Mucosa of rectum (tissue), 2 donors: ENCODE data around the gene PCNX1.
"Not testable (repeated sequence)": the region's sequence is repeated elsewhere in the genome, so short reads cannot be mapped to it uniquely, and the experiment has no call there.

Experiments used
- H3K27ac ChIP-seq, 2 donors: one replicate each; pipeline ENCODE4 v1.7.0; 2013; ENCODE audit warnings: inconsistent platforms in 2 of 2, low read depth in 2 of 2, low read length in 2 of 2
- H3K27me3 ChIP-seq, 2 donors: one replicate each; pipeline ENCODE4 v1.7.0; 2013; ENCODE audit warnings: low read length in 2 of 2; ENCODE audit not compliant: control insufficient read depth in 2 of 2, insufficient read depth in 2 of 2
- H3K36me3 ChIP-seq, 2 donors: one replicate each; pipeline ENCODE4 v1.7.0; 2013; ENCODE audit warnings: low read length in 2 of 2; ENCODE audit not compliant: control insufficient read depth in 2 of 2, insufficient read depth in 2 of 2
- H3K4me1 ChIP-seq, 2 donors: one replicate each; pipeline ENCODE4 v1.7.0; 2013; ENCODE audit warnings: low read length in 2 of 2, mild to moderate bottlenecking in 1 of 2; ENCODE audit not compliant: control insufficient read depth in 2 of 2, insufficient read depth in 2 of 2
- H3K4me3 ChIP-seq, 2 donors: one replicate each; pipeline ENCODE4 v1.7.0; 2013; ENCODE audit warnings: low read length in 2 of 2
- H3K9ac ChIP-seq, 2 donors: one replicate each; pipeline ENCODE4 v1.7.0; 2013; ENCODE audit warnings: low read length in 2 of 2, low read depth in 1 of 2, mild to moderate bottlenecking in 1 of 2
- H3K9me3 ChIP-seq, 2 donors: one replicate each; pipeline ENCODE4 v1.7.0; 2013; ENCODE audit warnings: low read length in 2 of 2; ENCODE audit not compliant: control insufficient read depth in 2 of 2
- donor health status: healthy.
- donor health status: Normal muscosa, but diverticular disease.

The PCNX1 gene

DNA sequence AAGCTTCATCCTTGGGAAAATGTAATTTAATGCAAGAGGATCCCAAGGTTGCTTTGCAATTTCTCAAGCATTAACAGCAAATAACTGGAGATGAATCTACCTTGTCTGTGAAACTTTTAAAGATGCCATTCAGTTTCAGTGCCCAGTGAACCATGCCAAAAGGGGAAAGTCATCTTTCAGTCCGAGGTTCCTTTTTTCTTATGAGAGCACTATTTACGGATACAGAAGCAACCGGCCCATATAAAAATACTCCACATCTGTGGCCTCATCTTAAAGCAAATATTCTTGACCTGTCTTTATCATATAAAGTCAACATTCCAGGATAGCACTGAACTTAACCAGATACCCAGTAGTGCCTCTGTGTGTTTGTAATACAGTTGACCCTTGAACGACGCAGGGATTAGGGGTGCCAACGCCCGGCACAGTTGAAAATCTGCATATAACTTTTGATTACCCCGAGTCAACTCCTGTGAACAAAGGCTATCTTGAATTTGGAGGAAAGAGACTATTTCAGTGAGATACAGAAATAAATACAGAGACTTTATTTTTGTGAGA lies 209.4 kb downstream of the PCNX1 start:
- peaks cover 18 to 36% of the 10 kb centered on the region in 2 donors for H3K4me1 ChIP-seq
- H3K9ac ChIP-seq, result no peak overlapping the region
- H3K4me3 ChIP-seq, result no peak overlapping the region
- peaks cover 0 to 3% of the 10 kb centered on the region in 2 donors for H3K9me3 ChIP-seq
- no peaks in the 10 kb centered on the region for H3K27me3 ChIP-seq
- peak overlapping the region; percentile 22 to 28 for H3K27ac ChIP-seq
- no peaks in the 10 kb centered on the region for H3K36me3 ChIP-seq

DNA sequence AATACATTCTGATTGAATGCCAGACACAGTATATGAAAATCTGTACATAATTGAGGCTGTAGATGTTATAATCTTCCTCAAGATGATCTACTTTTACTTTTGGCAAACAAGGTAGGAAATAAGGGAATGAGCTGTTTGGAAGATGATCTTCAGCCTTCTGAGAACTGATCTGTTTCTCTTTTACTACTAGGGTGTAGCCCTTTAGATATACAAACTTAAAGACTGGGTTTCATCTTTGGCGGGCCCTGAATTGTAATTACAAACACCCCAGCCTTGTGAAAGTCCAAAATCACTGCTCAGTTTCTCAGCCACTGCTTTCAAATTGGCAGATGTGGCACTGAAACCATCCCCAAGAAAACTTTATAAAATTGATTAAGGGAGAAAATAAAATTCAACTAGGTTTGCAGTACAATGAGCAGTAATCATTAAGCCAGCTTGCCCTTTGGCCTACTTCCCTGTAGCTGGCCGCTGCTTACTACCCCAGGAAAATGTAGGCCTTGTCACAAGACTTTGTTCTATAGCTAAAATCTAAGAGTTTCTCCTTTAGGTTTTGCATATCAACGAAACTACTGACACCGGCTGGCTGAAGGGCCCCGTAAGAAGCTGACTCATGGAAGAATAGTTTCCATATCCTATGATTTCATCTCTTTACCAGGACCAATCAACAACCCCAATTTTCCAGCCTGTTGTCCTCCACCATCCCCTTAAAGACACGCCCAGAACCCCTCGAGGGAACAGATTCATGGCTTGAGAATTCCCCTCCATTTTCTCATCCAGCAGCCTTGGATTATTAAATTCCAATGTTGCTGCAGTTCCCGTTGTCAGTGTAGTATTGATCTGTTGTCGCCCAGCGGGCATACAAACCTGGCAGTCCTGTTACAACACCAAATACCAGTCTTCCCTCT lies 210.8 kb downstream of the PCNX1 start:
- Histone ChIP-seq H3K27me3 (no peaks in the 10 kb centered on the region), H3K36me3 (no peaks in the 10 kb centered on the region), H3K27ac (peak overlapping the region; percentile 66 to 77), H3K9ac (no peak overlapping the region), H3K4me1 (peaks cover 18 to 36% of the 10 kb centered on the region in 2 donors), H3K9me3 (peaks cover 0 to 3% of the 10 kb centered on the region in 2 donors), H3K4me3 (no peak overlapping the region)

DNA sequence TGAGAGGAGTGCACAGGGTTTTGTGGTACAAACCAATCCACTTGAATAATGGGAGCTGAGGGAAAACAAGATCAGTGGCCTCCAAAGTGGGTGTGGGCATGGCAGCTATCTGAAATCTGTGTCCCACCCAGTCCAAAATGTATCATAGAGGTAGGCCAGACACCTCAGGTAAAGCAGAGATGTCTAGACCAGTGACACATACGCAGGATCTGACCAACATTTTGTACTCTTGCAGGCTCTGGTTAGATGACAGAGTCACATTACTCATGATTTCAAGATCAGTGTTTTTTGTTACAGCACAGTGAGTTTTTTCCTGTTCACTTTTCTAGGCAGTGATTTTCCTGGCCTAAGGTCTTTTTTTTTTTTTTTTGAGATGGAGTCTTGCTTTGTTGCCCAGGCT lies 211.8 kb downstream of the PCNX1 start:
- Histone ChIP-seq H3K27ac (peak overlapping the region; percentile 66 to 77), H3K9me3 (peaks cover 0 to 3% of the 10 kb centered on the region in 2 donors), H3K4me1 (peaks cover 18 to 36% of the 10 kb centered on the region in 2 donors)

DNA sequence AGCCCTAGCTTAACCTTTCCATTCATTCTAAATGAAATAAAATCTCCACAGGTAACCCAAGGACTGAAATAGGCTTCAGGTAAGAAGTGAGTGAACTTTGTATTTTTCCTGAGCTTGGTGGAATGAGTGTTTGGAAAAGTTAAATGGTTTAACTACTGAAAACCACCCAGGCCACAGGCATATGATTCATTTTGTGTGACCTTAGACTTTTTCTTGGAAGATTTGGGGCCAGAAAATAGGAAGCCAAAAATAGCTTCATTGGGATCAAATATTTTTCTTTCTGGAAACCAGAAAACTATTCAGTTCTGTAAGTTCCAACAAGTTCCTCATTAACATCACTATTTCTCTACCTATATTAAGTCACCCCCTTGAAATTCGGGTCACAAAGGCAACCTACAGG lies 212.6 kb downstream of the PCNX1 start:
- Histone ChIP-seq H3K27ac (no peak overlapping the region), H3K27me3 (no peaks in the 10 kb centered on the region), H3K9me3 (peaks cover 0 to 3% of the 10 kb centered on the region in 2 donors), H3K36me3 (no peaks in the 10 kb centered on the region), H3K9ac (no peak overlapping the region), H3K4me3 (no peak overlapping the region), H3K4me1 (peaks cover 18 to 36% of the 10 kb centered on the region in 2 donors)

More for the DNA sequence above, 211.8 kb downstream of the PCNX1 start:
- H3K9ac ChIP-seq, result no peak overlapping the region
- H3K4me3 ChIP-seq, result no peak overlapping the region
- H3K36me3 ChIP-seq, result no peaks in the 10 kb centered on the region
- no peaks in the 10 kb centered on the region for H3K27me3 ChIP-seq

DNA sequence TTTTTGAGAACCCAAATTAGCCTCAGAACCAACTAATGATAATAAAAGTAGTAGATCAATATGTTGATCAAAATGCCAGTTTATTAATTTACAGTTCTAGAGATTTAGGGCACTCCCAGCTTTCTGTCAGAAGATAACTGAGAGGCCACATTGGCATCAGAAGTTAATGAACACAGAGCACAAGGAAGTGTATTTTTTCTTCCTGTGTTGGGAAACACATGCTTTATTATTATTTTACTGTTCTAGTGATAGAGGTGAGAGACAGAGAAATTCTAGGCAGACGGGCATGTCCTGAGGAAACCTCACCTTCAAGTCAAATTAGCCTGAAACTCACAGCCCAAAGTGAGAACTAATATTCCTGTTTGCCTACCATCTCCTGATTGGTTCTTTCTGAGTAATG lies 213.7 kb downstream of the PCNX1 start:
- Histone ChIP-seq H3K36me3 (no peaks in the 10 kb centered on the region), H3K4me1 (peaks cover 15 to 27% of the 10 kb centered on the region in 2 donors), H3K9ac (no peak overlapping the region), H3K27ac (peak overlapping the region in 1 of 2 donors; percentile 23), H3K27me3 (no peaks in the 10 kb centered on the region), H3K9me3 (peaks cover 0 to 3% of the 10 kb centered on the region in 2 donors), H3K4me3 (no peak overlapping the region)

DNA sequence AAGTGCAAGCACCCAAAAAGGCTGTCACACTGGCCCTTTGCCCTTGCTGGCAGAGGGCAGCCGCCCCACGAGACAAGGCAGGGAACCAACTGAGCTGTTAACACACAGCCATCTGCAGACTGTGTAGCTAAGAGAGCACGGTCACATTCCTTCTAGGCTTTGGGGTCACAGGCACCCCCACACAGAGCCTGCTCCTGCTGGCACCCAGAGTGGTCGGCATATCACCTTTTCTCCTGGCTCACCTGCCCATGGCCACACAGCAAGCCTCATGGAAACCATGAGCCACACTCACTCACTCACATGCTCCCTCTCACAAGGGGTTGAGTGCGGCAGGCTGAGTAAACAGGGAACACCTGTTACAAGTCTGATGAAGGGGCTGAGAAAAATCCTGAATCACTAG lies 214.5 kb downstream of the PCNX1 start:
- H3K9ac ChIP-seq, result no peak overlapping the region

DNA sequence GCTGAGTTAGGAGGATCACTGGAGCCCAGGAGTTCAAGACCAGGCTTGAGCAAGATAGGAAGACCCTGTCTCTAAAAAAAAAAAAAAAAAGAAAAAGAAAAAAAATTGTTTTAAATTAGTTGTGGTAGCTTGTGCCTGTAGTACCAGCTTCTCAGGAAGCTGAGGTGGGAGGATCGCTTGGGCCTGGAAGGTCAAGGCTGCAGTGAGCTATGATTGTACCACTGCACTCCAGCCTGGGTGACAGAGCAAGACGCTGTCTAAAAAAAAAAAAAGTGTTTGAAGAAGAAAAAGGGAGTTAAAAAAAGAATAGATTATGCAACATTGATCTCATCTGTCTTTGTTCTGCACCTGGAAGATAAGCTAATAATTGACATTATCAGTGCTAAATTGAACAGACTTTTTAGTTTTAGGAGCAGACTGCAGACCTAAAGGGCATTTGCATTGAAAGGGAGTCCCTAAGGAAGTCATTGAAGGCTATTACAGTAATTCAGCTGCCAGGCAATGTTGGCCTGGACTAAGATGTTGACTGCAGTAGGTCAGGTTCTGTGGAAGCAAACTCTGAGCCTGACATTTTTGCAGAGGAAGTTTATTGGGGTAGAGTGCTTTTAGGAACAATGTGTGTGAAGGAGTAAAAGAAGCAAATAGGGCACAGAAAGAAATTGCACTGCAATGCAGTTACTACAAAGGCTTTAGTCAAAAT lies 215.8 kb downstream of the PCNX1 start:
- Histone ChIP-seq H3K4me1 (peaks cover 11% of the 10 kb centered on the region in 2 donors), H3K27me3 (no peaks in the 10 kb centered on the region), H3K9me3 (peaks cover 0 to 3% of the 10 kb centered on the region in 2 donors), H3K27ac (no peak overlapping the region), H3K9ac (no peak overlapping the region), H3K36me3 (no peaks in the 10 kb centered on the region), H3K4me3 (no peak overlapping the region)

More for the DNA sequence above, 214.5 kb downstream of the PCNX1 start:
- no peaks in the 10 kb centered on the region for H3K36me3 ChIP-seq
- peaks cover 14 to 20% of the 10 kb centered on the region in 2 donors for H3K4me1 ChIP-seq
- H3K9me3 ChIP-seq, result peaks cover 0 to 3% of the 10 kb centered on the region in 2 donors
- H3K4me3 ChIP-seq, result no peak overlapping the region
- H3K27me3 ChIP-seq, result no peaks in the 10 kb centered on the region
- H3K27ac ChIP-seq, result no peak overlapping the region

DNA sequence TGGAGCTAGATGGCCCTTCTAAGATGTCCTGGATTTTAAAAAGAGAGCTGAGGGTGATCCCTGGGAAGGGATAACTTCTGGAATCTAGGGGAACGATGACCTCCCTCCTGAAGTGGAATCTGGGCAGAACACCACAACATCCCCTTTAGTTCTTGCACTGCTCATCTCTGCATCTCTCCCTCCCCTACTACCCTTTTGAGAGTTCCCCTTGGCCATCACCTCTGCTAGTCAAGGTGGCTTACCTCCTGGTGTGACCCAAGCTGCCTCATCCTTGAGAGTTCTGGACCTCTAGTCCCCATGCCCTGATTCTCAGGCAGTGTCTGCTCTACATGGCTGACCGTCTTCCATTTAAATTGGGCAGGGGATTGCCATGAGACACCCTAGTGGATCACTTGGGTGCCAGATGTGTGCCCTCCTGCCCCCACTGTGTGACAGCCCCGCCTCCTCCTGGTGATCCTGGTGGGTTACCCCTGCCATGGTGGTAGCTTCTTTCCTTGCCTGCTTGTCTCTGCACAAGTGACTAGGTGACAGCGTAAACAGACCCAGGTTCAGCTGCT lies 216.4 kb downstream of the PCNX1 start:
- Histone ChIP-seq H3K4me1 (peaks cover 4 to 6% of the 10 kb centered on the region in 2 donors), H3K9ac (no peak overlapping the region), H3K27me3 (no peaks in the 10 kb centered on the region), H3K36me3 (no peaks in the 10 kb centered on the region), H3K27ac (no peak overlapping the region), H3K9me3 (peaks cover 0 to 3% of the 10 kb centered on the region in 2 donors), H3K4me3 (no peak overlapping the region)

DNA sequence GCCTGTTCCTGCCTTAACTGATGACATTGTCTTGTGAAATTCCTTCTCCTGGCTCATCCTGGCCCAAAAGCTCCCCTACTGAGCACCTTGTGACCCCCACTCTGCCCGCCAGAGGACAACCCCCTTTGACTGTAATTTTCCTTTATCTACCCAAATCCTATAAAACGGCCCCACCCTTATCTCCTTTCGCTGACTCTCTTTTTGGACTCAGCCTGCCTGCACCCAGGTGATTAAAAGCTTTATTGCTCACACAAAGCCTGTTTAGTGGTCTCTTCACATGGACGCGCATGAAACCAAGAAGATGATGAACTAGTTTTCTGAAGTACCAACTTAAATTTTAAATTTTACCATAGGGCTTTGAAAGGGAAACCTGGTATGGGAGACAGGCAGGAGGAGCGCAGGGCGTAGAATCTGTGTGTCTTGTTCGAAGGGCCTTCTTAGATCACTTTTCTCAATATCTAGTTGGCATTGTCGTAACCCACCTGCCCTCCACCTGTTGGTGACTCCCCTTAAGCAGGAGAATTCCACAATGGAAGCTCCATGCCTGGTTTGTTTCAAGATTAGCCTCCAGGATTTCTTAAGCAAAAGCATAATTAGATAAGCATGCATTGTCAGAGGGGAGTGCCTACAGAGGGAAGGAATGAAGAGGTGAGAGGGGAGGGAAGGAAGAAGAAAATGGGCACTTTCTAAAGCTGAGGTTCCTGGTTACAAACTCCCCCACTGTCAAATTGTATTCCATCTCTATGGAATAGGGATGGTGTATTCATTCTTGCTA lies 222.6 kb downstream of the PCNX1 start:
- not testable (repeated sequence) for H3K9ac ChIP-seq, H3K36me3 ChIP-seq, H3K4me3 ChIP-seq, H3K4me1 ChIP-seq, H3K27me3 ChIP-seq, H3K27ac ChIP-seq, H3K9me3 ChIP-seq
